Stomach (tissue), 9 donors: ENCODE data around the gene LYL1. TPM values are rescaled to one million over a fixed set of nuclear protein-coding genes. Genes with fewer than 3 reads are reported as not detected.
A peak's percentile ranks its signal among the peaks of the same experiment; 100 is the strongest.

ENCODE experiments used
- DNase-seq, 2 donors: peaks; one replicate each; pipeline versions ENCODE4 v3.0.0 to v3.0.0-alpha.2; 2013 to 2019
- H3K27ac ChIP-seq, 5 donors: fragments of 200-600 bp in 4 of 5; sonication (generic) in 4 of 5; one replicate each; pipeline ENCODE4 v1.5.1; 2013 to 2019; ENCODE audit warnings: mild to moderate bottlenecking in 1 of 5, moderate library complexity in 1 of 5
- H3K27me3 ChIP-seq, 3 donors: fragments of 200-600 bp; sonication (generic); one replicate each; pipeline ENCODE4 v1.5.1; 2017 to 2019; ENCODE audit warnings: mixed run types in 1 of 3
- H3K36me3 ChIP-seq, 4 donors: fragments of 200-600 bp; sonication (generic); 1 replicate in 3 of 4; 2 replicates in 1 of 4; pipeline ENCODE4 v1.5.1; 2016 to 2019
- H3K4me1 ChIP-seq, 4 donors: fragments of 200-600 bp; sonication (generic); one replicate each; pipeline ENCODE4 v1.5.1; 2016 to 2019
- H3K4me3 ChIP-seq, 4 donors: fragments of 200-600 bp; sonication (generic) in 3 of 4; one replicate each; pipeline ENCODE4 v1.5.1; 2016 to 2019; ENCODE audit warnings: mild to moderate bottlenecking in 1 of 4
- H3K9me3 ChIP-seq, 4 donors: fragments of 200-600 bp; sonication (generic); one replicate each; pipeline ENCODE4 v1.5.1; 2016 to 2019
- CTCF ChIP-seq, 7 experiments: fragments of 450-650 bp in 4 of 7; fragments of 200-600 bp in 3 of 7; sonication (generic) in 3 of 7; IDR thresholded peaks; one replicate each; pipeline ENCODE4 v1.5.1; 2016 to 2019; ENCODE audit warnings: antibody characterized with exemption in 7 of 7, control low read depth in 2 of 7, mild to moderate bottlenecking in 1 of 7
- EP300 ChIP-seq: sonication (generic); formaldehyde crosslinking; IDR thresholded peaks from one replicate; pipeline ENCODE4 v1.6.1; 2017; ENCODE audit warnings: antibody characterized with exemption
- POLR2A ChIP-seq, 4 donors: fragments of 450-650 bp; IDR thresholded peaks; one replicate each; pipeline ENCODE4 v1.6.1; 2016; ENCODE audit warnings: antibody characterized with exemption in 4 of 4, control low read depth in 2 of 4, mild to moderate bottlenecking in 1 of 4, moderate library complexity in 1 of 4
- POLR2AphosphoS5 ChIP-seq, 3 donors: sonication (generic); formaldehyde crosslinking; IDR thresholded peaks; one replicate each; pipeline ENCODE4 v1.6.1; 2016; ENCODE audit warnings: antibody characterized with exemption in 3 of 3
- WGBS, 5 donors: extraction: QIAGEN DNeasy Blood & Tissue Kit in 3 of 5; methylation state at CpG; one replicate each; pipeline versions ENCODE4 v1.1.5 to v1.1.7; 2013 to 2018; 5-methylcytosine and 5-hydroxymethylcytosine counted together
- intact Hi-C: fragments of 100-400 bp; cut with DNase I; formaldehyde crosslinking; loops from one replicate; pipeline ENCODE4 v1.15.1; 2023; ENCODE audit warnings: low total_unique reads
- polyA plus RNA-seq, 3 donors: library from polyadenylated mRNA; stranded (reverse); fragments of 200-250 nt; gene quantifications; one replicate each; pipeline ENCODE4 v1.2.3, GENCODE V29; 2013
- total RNA-seq, 5 donors: library from RNA; depleted of rRNA; stranded (reverse); fragments of >200 nt; gene quantifications; one replicate each; pipeline versions ENCODE4 v1.1.0 to v1.2.3, GENCODE V29; 2014 to 2016
- donor health status: healthy with polysubstance abuse.
- donor health status: Bipolar disorder and iron deficiency.
- donor health status: healthy.

LYL1 gene
- total and polyA plus RNA-seq, 8 donors = 1.3 to 19.3 (median 5.0) TPM; not detected in 1

DNA sequence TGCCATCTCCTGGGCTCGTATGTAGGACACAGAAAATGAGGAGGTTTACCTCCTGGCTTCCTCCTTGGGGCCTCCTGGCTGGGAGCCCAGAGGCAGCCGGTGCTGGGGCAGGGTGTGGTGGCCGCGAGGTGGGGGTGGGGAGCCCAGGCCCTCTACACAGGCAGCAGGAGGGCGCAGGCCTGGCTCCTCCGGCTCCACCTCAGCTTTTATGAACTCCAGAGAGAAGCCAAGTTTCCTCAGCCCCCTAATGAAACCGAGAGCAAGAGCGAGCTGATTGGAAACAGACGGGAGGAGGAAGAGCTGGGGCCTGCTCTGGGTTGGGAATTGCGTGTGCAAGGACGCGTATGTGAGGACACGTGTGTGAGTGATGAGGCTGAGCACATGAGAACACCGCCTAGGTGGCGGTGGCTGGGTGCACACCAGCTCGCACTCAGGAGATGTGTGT is 23.1 kb downstream of the LYL1 start:
- 14 to 29% (median 26%) methylated on average over 12 to 16 of the region's 16 CpGs for WGBS, 5 donors
- Histone ChIP-seq H3K4me1 (peaks cover 47 to 75% (median 62%) of the 10 kb centered on the region in 4 donors), H3K4me3 (no peak overlapping the region)

GRCh38 chr19:13078897-13079541 is 23.6 kb downstream of the LYL1 start:
- H3K36me3 ChIP-seq = peaks cover 10 to 84% (median 62%) of the 10 kb centered on the region in 4 donors
- no peaks in the 10 kb centered on the region for H3K9me3 ChIP-seq
- H3K27me3 ChIP-seq = no peaks in the 10 kb centered on the region
- peak overlapping the region in 1 of 4 donors; percentile 25 for H3K4me3 ChIP-seq
- TF ChIP-seq POLR2AphosphoS5 (IDR thresholded peaks at IDR 0.05) (peak in 1 of 3 donors; percentile 4), CTCF (IDR thresholded peaks at IDR 0.05) (no peak), POLR2A (IDR thresholded peaks at IDR 0.05) (no peak), EP300 (no peak)
- DNase-seq = peak; percentile 77
- peak overlapping the region; percentile 70 to 86 (median 73) for H3K27ac ChIP-seq
- 30 to 44% (median 36%) methylated on average over 9 to 12 of the region's 12 CpGs for WGBS, 5 donors
- H3K4me1 ChIP-seq = peaks cover 47 to 77% (median 63%) of the 10 kb centered on the region in 4 donors
- intact Hi-C loops = no loop called here

More for the DNA sequence above, 23.1 kb downstream of the LYL1 start:
- Histone ChIP-seq H3K27ac (peak overlapping the region; percentile 70 to 86 (median 73)), H3K36me3 (peaks cover 7 to 84% (median 61%) of the 10 kb centered on the region in 4 donors), H3K9me3 (no peaks in the 10 kb centered on the region), H3K27me3 (no peaks in the 10 kb centered on the region)
- TF ChIP-seq EP300 (no peak), POLR2AphosphoS5 (IDR thresholded peaks at IDR 0.05) (peak in 1 of 3 donors; percentile 32), POLR2A (IDR thresholded peaks at IDR 0.05) (no peak), CTCF (IDR thresholded peaks at IDR 0.05) (peak in 1 of 7 experiments; percentile 9)
- intact Hi-C loops = no loop called here
- DNase-seq = peak; percentile 77 to 93

DNA sequence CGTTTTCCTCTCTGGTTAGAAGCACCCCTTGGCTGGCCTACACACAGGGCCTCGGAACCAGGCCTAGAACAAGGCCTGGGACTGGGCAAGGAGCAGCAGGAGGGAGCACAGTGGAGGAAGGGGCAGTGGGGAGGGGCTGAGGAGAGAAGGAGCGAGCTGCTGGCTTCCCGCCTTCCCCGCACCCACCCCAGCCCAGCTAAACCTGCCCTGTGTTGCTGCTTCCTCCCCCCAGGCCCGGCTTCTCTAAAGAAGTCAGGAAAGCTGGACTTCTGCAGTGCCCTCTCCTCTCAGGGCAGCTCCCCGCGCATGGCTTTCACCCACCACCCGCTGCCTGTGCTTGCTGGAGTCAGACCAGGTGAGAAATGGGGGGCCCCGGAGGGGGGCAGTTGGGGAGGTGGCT is 24.3 kb downstream of the LYL1 start:
- H3K27ac ChIP-seq = peak overlapping the region; percentile 70 to 86 (median 73)
- no peaks in the 10 kb centered on the region for H3K27me3 ChIP-seq
- no peak for TF ChIP-seq POLR2AphosphoS5 (IDR thresholded peaks at IDR 0.05)
- TF ChIP-seq POLR2A (IDR thresholded peaks at IDR 0.05) = no peak
- TF ChIP-seq EP300 = no peak
- no peak for TF ChIP-seq CTCF (IDR thresholded peaks at IDR 0.05)
- WGBS, 5 donors = 58 to 68% (median 62%) methylated on average over 9 to 10 of the region's 10 CpGs
- peak in 1 of 2 donors; percentile 52 for DNase-seq
- intact Hi-C loops = no loop called here
- peaks cover 16 to 84% (median 62%) of the 10 kb centered on the region in 4 donors for H3K36me3 ChIP-seq
- no peaks in the 10 kb centered on the region for H3K9me3 ChIP-seq
- peaks cover 47 to 80% (median 63%) of the 10 kb centered on the region in 4 donors for H3K4me1 ChIP-seq
- peak overlapping the region in 1 of 4 donors; percentile 25 for H3K4me3 ChIP-seq

DNA sequence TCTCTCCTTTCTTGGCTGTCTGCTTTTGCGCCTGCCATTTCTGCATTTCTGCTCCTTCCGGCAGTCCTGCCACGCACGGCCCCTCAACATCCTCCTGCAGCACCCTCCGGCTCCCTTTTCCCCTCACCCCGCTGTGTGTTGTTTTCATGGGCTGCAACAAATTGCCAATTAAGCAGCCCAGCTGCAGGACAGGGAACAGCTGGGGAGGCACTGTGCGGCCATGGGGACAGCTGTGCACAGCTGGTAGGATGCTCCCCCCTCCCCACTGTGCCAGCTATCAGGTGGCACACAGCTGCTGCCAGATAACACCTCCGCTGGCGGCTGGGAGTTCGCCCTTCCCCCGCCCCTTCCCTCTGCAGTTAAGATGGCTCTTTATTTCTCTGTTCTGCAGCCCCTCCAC is 25.4 kb downstream of the LYL1 start:
- Histone ChIP-seq H3K4me1 (peaks cover 47 to 75% (median 58%) of the 10 kb centered on the region in 4 donors), H3K4me3 (no peak overlapping the region), H3K27ac (peak overlapping the region in 3 of 5 donors; percentile 73 to 86 (median 81)), H3K36me3 (peaks cover 18 to 79% (median 56%) of the 10 kb centered on the region in 4 donors), H3K27me3 (no peaks in the 10 kb centered on the region), H3K9me3 (no peaks in the 10 kb centered on the region)
- DNase-seq = peak in 1 of 2 donors; percentile 66
- TF ChIP-seq POLR2A (IDR thresholded peaks at IDR 0.05) = no peak
- 45 to 56% (median 50%) methylated on average over 11 of the region's 11 CpGs for WGBS, 5 donors
- intact Hi-C loops = no loop called here
